Dermis blood vessel endothelial cell (primary cell): ENCODE results near the gene HLA-DRA. TPM values are rescaled to one million over a fixed set of nuclear protein-coding genes. Genes with fewer than 3 reads are reported as not detected.
"Not testable (repeated sequence)": the region's sequence is repeated elsewhere in the genome, so short reads cannot be mapped to it uniquely, and the experiment has no call there.

ENCODE experiments used
- DNase-seq: peaks from one replicate; pipeline ENCODE4 v3.0.0; 2010
- total RNA-seq: library from RNA; depleted of rRNA; stranded (reverse); fragments of >200 nt; gene quantifications from 2 replicates; pipeline ENCODE4 v1.2.3, GENCODE V29; 2014

HLA-DRA gene
- total RNA-seq, 1 donor from 2014 or later = not detected

GRCh38 chr6:32432050-32432450 is 7.6 kb upstream of the HLA-DRA start:
- peak; percentile 65 for DNase-seq

- DNase-seq = not testable (repeated sequence)
Measured at GRCh38 chr6:32433950-32434349, 5.7 kb upstream of the HLA-DRA start.

- DNase-seq = no peak
Measured at GRCh38 chr6:32436186-32436585, 3.5 kb upstream of the HLA-DRA start.

GRCh38 chr6:32436995-32437836 is 2.5 kb upstream of the HLA-DRA start:
- peak; percentile 13 for DNase-seq

- no peak for DNase-seq
Measured at GRCh38 chr6:32439139-32439538, 548 bp upstream of the HLA-DRA start.

GRCh38 chr6:32442243-32442667 is 2.6 kb downstream of the HLA-DRA start:
- no peak for DNase-seq

- DNase-seq = no peak
Measured at GRCh38 chr6:32442977-32443552, 3.4 kb downstream of the HLA-DRA start.

GRCh38 chr6:32444433-32444832 is 4.7 kb downstream of the HLA-DRA start:
- no peak for DNase-seq

- DNase-seq = no peak
Measured at GRCh38 chr6:32445321-32445854, 5.7 kb downstream of the HLA-DRA start.

GRCh38 chr6:32447932-32448331 is 8.2 kb downstream of the HLA-DRA start:
- DNase-seq = no peak

GRCh38 chr6:32449088-32449736 is 9.5 kb downstream of the HLA-DRA start:
- DNase-seq = no peak

- no peak for DNase-seq
Measured at GRCh38 chr6:32457054-32457453, 17.4 kb downstream of the HLA-DRA start.

GRCh38 chr6:32459781-32460424 is 20.2 kb downstream of the HLA-DRA start:
- no peak for DNase-seq

- no peak for DNase-seq
Measured at GRCh38 chr6:32460528-32460927, 20.8 kb downstream of the HLA-DRA start.

GRCh38 chr6:32461493-32461892 is 21.8 kb downstream of the HLA-DRA start:
- no peak for DNase-seq

GRCh38 chr6:32462609-32463008 is 22.9 kb downstream of the HLA-DRA start:
- DNase-seq = no peak

- DNase-seq = not testable (repeated sequence)
Measured at GRCh38 chr6:32467743-32468503, 28.2 kb downstream of the HLA-DRA start.

- no peak for DNase-seq
Measured at GRCh38 chr6:32472781-32473375, 33.2 kb downstream of the HLA-DRA start.

GRCh38 chr6:32473376-32474348 is 34.0 kb downstream of the HLA-DRA start:
- not testable (repeated sequence) for DNase-seq
